T-helper 22 cell (primary cell): Measurements from ENCODE around the gene P2RX7.

Experiments used
- DNase-seq: peaks from one replicate; pipeline ENCODE4 v3.0.0-alpha.2; 2020; ENCODE audit warnings: low read depth

The P2RX7 gene

DNA sequence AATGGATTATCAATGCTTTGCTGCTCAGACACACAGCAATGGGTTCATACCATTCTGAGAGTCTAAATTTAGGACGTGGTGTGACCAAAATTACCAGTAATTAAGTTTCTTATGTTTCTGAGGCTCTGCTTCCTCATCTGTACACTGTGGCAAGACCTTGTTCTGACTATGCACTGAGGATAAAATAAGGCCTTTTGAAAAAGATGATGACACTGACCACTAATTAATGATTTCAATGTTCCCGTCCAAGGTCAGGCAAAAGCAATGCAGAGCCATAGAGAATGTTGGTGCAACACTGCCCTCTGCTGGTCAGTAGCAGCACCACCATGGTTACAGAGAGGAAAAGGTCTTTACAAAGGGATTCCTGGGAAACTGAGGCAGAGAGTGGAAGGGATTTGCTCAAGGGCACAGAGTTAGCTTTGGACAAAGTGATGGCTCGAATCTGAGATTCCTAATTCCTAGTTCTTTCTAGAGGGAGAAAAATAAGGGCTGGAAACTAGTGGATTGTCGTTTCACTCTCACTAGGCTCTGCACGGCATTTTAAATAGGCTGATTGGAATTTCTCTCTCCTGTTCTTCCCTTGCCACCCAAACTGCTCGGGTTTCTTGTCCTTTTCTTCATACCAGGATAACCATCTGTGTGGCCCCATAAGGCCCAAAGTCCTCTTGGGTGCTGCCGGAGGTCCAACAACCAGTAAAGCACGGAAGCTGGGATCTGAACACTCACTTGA lies 22.3 kb upstream of the P2RX7 start:
- DNase-seq, result no peak

DNA sequence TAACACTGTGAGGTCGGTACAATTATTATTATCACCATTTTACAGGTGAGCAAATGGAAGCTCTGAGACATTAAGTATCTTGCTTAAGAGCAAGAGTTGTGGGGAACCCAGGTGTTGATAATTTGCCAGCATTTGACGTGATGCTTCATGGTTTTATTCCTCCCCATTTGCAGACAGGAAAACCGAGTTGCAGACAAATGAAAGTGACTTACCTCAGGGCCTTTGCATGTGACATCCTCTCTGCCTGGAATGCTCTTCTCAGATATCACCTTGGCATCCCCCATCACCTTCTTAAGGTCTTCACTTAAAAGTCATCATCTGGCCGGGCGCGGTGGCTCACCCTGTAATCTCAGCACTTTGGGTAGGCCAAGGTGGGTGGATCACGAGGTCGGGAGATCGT lies 21.0 kb upstream of the P2RX7 start:
- no peak for DNase-seq

DNA sequence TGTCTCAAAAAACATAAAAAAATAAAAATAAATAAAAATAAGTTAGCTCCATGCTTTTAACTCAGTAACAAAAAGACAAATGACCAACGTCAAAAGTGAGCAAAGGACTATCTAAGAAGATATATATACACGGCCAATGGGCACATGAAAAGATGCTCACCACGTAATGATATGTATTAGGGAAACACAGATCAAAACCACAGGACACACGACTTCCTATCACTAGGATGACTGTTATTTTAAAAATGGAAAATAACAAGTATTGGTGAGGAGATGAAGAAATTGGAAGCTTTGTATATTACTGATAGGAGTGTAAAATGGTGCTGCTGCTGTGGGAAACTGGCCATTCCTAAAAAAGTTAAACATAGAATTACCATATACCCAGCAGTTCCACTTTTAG lies 20.2 kb upstream of the P2RX7 start:
- DNase-seq, result no peak

DNA sequence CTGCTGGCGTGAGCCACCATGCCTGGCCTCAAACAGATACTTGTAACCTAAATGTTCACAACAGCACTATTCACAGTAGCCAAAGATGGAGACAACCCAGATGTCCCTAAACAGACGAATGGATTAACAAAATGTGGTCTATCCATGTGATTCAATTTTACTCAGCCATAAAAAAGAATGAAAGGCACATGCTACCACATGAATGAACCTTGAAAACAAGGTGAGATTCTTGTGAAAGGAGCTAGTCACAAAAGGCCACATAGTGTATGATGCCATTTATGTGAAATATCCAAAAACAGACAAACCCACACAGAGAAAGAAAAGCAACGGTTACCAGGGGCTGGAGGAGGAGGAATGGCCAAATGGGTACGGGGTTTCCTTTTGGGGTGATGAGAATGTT lies 19.6 kb upstream of the P2RX7 start:
- DNase-seq, result no peak

DNA sequence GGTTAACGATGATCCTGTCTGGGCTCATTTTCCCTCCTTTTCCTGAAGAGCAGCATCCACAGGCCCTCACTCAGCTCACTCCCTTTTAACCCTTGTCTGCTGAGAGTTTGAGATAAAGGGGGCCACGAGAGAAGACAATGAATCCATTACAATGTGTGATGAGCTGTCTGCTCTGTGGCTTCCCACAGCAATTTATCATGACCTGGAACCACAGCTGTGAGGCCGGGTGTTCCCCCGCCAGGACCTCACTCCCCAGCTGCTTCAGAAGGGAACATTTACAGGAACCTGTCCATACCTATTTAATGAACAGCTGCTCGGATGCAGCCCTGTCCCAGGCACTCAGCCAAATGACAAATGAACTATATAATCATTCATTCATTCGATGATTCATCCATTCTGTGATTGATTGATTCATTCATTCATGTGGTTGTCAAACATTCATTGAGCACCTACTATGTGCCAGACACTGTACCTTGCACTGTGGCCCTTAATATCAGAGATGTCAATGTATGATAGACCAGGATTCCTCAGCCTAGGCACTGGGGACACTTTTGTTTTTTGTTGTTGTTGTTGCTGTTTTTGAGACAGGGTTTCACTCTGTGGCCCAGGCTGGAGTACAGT lies 18.5 kb upstream of the P2RX7 start:
- no peak for DNase-seq

DNA sequence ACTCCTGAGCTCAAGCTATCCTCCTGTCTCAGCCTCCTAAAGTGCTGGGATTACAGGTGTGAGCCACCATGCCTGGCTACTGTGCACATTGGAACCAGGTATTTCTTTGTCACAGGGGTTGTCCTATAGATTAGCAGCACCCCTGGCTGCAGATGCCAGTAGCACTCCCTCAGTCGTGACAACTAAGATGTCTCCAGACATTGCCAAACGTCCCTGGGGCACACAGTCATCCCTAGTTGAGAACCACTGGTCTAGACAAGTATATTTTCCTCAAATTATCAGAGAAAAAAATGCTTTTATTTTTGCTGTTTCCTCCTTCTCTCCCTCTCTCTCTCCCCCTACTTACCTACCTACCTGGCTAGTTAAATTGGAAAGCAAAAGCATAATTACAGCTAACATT lies 17.9 kb upstream of the P2RX7 start:
- DNase-seq, result no peak

DNA sequence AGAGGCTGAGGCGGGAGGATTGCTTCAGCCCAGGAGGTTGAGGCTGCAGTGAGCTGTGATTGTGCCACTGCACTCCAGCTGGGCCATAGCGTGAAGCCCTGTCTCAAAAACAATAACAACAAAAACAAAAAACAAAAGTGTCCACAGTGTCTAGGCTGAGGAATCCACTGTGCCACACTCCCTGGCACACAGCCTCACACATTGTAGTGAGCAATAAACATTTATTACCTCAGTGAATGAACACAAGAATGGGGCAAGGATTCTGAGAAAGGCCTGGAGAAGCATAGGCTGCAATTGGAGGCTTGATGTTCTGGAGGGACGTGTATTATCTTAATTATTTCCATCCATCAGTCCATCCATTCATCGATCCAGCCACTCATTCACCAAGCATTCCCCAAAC lies 17.1 kb upstream of the P2RX7 start:
- no peak for DNase-seq

DNA sequence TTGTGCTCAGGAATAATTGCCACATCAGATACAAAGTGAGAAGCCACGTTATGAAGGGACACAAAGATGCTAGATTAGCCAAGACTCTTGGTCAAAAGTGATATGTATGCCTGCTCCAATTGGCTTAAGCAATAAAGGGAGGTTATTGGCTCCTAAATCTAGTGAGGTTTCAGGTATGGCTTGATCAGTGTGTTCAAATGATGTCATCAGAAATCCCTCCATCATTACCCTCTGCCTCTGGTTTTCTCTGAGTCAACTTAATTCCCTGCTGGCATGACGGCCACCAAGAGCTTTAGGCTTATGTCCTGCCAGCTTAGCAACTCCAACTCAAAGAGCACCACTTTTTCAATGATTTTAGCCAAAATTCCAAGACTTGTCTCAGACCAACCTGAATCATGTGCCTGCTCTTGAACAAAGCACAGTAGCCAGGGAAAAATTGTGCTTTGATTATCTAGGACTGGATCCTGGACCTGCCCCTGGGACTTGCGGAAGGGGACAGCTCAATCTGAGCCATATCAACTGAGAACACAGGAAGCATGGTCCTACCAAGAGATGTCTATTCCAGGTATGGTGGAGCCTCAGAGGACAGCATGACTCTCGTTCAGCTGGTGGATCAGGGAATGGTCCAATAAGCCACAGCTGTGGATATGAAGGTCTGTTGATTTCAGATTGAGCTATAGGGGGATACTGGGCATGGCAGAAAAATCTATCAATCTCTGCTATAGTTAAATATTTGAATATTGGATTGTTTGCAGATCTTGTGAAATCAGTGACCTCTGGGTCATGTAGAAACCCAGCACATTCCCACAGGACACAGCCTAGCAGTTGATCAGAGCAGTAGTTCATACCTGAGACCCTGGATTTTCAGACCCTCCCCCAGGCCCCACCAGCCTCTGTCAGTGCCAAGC lies 16.1 kb upstream of the P2RX7 start:
- no peak for DNase-seq

DNA sequence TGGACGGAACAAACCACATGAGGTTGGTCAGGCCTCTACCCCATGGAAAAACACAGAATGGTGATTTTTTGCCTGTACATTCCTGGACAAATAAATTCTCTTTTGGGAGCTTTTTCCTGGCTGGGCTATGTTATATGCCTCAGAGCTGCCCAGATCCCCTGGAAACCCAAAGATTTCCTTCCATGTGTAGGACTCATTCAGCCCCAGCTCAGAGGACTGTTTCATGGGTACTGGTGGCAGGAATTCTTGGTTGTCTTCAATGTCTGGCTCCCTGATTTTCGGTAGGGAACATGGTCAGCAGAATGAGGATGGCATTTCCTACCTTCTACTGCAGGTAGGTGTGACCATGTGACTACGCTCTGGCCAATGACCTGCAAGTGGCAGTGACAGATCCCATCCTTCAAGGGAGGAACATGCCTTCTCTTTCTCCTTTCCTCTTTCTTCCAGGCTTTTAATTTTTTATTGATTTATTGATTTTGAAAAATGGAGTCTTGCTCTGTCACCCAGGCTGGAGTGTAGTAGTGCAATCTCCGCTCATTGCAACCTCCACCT lies 15.4 kb upstream of the P2RX7 start:
- no peak for DNase-seq

DNA sequence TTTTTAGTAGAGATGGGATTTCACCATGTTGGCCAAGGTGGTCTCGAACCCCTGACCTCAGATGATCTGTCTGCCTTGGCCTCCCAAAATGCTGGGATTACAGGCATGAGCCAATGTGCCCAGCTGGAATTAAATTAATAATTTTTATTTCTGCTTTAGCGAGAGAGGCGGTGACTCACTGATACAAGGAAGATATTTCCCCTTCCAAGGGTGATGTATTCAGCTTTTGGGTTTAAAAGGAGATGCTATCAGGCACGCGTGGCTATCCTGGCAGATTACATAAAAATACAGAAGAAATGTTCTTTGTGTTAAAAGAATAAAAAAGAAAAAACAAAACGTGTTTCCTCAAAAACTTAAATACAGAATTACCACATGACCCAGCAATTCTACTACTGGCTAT lies 12.4 kb upstream of the P2RX7 start:
- DNase-seq, result no peak

DNA sequence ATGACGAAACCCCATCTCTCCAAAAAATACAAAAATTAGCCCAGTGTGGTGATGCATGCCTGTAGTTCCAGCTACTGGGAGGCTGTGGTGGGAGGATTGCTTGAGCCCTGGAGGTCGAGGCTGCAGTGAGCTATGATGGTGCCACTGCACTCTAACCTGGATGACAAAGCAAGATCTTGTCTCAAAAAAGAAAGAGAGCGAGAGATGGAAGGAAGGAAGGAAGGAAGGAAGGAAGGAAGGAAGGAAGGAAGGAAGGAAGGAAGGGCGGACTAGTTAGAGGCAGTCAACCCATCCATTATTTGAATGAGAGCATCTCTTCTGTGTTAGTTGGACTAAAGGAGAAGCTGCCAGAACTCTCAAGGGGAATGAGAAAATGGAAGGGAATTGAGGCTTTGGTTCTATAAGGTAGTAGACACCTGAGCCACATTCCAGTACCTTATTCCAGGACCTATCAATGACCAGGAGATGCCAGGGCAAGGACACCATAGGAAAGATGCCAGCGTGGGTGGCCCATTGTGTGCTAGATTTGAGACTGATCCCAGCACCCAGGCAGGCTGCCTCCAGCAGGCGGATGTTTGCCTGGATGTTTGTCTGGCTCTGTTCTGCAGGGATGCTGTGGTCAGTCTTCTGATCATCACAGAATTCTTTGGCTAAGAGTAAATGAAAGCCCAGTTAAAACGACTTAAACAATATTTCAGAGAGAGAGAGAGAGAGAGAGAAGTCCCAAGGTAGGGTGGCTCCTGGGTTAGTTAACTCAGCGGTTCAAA lies 11.5 kb upstream of the P2RX7 start:
- DNase-seq, result no peak

DNA sequence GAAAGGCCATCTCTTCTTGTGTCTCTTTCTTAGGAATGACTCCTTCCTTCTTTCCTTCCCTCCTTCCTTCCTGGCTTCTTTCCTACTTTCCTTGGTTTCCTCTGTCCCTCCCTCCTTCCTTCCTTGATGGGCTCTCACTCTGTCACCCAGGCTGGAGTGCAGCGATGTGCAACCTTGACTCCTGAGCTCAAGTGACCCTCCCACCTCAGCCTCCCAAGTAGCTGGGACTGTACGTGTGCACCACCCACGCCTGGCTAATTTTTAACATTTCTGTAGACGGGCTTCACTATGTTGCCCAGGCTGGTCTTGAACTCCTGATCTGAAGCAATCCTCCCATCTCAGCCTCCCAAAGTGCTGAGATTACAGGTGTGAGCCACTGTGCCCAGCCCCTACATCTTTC lies 10.9 kb upstream of the P2RX7 start:
- no peak for DNase-seq

DNA sequence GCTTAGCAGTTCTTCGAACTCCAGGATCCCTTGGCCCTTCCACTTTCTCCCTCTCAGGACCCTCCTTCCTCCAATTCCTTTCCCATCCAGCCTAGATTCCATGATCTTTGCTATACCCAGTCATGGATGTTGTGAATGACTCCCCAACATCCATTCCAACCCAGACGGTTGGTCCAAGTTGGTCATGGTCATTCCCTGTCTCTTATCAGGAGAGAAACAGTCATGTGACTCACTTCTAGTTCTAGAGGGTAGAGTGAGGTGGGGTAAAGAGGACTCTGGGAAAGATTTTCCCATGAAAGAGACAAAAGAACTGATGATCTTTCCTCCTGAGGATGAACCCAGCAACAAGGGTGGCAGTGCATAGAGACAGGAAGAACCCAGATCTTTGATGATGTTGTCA lies 9.2 kb upstream of the P2RX7 start:
- DNase-seq, result no peak

DNA sequence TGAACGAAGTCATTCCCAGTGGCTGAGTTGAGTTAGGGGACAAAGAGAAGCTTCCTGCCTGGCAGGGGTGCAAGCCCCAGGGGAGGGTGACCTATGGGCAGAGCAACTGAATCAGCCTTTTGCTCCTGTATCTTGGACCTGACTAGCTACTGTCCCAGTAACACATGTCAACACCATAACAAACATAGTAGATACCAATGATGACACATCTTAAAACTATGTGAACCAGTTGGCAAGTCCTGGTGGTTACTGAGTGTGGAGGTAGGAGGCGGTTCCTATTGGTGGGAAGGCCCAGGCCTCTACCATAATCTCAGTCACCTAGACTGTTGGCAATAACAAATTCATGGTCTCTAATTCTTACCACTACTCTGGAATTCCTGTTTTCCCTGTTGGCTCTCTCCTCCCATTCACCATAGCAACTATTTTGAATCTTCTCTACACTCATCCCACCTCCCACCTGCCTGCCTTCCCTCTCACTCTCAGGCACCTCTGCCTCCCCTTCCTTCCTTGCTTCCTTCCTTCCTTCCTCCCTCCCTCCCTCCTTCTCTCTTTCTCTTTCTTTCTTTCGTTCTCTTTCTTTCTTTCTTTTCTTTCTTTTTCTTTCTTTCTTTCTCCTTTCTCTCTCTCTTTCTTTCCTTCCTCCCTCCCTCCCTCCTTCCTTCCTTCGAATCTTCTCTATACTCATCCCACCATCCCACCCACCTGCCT lies 8.1 kb upstream of the P2RX7 start:
- DNase-seq, result no peak

DNA sequence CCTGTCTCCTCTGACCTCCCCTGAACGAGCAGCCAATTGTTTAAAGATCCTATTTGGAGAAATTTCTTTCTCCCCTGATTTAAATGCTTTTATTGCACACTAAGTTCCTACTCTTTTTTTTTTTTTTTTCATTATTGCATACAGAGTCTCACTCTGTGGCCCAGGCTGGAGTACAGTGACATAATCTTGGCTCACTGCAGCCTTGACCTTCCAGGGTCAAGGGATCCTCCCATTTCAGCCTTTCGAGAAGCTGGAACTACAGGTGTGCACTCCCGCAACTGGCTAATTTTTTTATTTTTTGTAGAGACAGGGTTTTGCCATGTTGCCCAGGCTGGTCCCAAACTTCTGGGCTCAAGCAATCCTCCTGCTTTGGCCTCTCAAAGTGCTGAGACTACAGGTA lies 5.2 kb upstream of the P2RX7 start:
- DNase-seq, result no peak

DNA sequence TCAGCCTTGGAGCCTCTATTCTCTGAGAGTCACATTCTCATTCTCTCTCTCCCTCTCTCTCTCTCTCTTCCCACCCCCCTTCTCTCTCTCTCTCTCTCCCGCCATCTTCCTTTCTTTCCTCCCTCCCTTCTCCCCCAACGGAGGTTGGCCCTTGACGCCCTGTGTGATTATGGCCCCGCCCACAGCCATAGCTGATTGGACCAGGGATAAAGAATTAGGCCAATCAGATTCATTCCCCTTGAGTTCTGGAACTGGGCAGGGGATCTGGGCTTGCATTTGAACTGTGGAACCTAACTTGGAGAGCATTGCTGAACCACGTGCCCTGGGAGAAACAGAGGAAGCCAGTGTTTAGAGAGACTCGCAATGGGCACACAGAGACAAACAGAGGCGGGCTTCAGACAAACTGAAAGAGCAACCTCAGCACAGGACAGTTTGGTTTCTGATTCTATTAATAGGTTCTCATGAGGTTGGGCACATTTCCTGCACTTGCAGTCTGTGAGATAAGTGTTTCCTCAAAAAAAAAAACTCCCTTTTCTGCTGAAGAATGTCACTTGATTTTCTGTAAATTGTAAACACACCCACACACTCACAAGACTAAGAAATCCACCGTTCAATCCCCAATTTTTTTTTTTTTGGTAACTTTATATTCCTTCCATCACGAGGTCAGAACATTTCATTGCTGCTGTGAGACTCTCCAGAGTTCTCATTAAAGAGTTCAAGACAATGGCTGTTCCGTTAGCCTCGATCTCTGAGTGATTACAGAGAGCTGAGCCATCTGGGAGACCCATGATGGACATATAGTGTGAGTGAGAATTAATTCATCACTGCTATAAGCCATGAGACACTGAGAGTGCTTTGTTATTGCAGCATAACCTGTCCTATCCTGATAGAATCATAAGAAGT lies 3.5 kb upstream of the P2RX7 start:
- peak; percentile 66 for DNase-seq

DNA sequence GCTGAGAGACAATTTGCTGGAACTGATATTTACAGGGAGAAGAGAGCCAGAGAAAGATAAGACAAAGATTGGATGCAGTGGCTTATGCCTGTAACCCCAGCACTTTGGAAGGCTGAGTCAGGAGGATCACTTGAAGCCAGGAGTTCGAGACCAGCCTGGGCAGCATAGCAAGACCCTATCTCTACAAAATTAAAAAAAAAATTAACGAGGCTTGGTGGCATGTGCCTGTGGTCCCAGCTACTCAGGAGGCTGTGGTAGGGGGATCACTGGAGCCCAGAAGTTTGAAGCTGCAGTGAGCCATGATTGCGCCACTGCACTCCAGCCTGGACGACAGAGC lies 2.9 kb upstream of the P2RX7 start:
- no peak for DNase-seq

DNA sequence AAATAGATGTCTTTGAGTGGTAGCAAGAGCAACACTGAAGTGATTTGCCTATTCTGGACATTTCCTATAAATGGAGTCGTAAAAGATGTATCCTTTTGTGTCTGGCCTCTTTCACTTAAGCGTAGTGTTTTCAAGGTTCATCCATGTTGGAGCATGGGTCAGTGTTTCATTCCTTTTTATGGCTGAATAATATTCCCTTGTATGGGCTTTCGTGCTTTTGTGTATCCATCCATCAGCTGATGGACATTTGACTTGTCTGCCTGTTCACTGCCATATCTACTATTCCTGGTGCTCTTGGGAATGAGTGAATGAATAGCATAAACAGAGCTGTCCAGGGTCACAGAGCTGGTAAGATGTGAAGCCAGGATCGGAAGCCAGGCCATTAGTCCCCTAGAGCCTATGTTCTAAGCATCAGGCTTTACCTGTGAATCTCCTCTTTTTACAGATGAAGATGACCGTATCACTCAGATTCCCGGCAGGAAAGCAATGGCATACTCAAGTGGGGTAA lies 1.8 kb upstream of the P2RX7 start:
- DNase-seq, result no peak

DNA sequence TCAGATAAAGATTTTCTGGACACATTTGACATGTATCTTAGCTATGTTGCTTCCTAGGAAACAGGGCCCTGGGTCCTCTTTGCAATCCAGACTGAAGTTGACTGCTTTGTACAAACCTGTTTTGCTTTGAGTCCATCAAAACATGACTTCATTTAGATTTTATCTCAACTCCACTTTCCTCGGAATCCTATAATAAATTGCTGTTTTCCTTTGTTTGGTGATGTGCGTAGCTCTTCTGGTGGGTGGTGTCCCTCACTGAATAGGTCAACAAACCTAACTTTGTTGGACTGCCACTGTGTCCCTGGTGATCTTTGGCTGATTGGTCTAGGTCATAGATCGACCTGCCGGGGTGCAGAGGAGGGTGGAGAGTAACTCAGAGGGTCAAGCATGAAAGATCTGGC lies 735 bp upstream of the P2RX7 start:
- DNase-seq, result no peak

DNA sequence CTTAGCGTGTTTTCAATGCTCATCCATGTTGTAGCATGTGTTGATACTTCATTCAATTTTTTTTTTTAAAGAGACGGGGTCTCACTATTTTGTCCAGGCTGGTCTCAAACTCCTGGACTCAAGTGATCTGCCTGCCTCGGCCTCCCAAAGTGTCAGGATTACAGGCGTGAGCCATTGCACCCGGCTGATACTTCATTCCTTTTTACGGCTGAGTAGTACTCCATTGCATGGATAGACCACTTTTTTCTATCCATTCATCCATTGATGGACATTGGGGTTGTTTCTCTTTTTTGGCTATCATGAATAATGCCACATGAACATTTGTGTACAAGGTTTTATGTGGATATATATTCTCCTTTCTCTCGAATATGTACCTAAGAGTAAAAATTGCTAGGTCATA lies 1.2 kb downstream of the P2RX7 start:
- no peak for DNase-seq
